ENCODE measurements around the gene RARRES2. TPM values are rescaled to one million over a fixed set of nuclear protein-coding genes. Genes with fewer than 3 reads are reported as not detected.

Gene RARRES2
- total RNA-seq, 1 donor from 2014 or later = 19.4 TPM

DNA sequence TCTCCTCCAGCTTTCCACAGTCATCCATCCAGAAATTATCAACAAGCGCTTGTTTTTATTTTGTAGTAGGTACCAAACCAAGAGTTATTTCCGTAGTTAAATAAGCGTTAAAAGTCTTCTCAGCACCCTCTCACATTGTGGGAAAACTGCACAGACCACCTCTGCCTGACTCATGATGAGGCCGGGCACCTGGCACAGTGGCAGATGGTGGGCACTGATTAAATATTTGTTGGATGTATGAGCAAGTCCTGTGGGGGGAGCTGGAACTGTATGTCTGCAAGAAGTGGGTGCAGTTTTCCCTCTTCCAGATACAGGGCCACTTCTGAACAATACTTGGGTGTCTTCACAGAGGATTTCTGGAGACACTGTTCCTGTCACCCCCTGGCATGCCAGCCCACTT is 21.9 kb upstream of the RARRES2 start:
- Histone ChIP-seq H4K20me1 (ENCODE audit: insufficient read depth, low read length) (no peaks in the 10 kb centered on the region), H3K79me2 (ENCODE audit: insufficient read depth, low read length) (no peaks in the 10 kb centered on the region), H3K9me3 (ENCODE audit: insufficient read depth, low read depth, low read length) (no peaks in the 10 kb centered on the region), H3K4me3 (ENCODE audit: insufficient read depth, low read depth, low read length) (no peak overlapping the region), H3K27me3 (ENCODE audit: insufficient read depth, low read length) (no peaks in the 10 kb centered on the region), H3K27ac (ENCODE audit: low read depth, low read length) (no peak overlapping the region), H2AFZ (ENCODE audit: low read depth, low read length) (no peak overlapping the region), H3K9ac (ENCODE audit: low read length) (no peak overlapping the region), H3K4me1 (ENCODE audit: insufficient read depth, low read length) (peaks cover 5% of the 10 kb centered on the region), H3K4me2 (ENCODE audit: low read length) (no peak overlapping the region), H3K36me3 (ENCODE audit: insufficient read depth, low read length) (no peaks in the 10 kb centered on the region)
- H3K4me3 Mint-ChIP-seq (ENCODE audit: unreplicated experiment) = no peak overlapping the region
- TF ChIP-seq EZH2 (IDR thresholded peaks at IDR 0.05; ENCODE audit: insufficient read depth, low read length) = no peak
- no peak for TF ChIP-seq CTCF (IDR thresholded peaks at IDR 0.05; ENCODE audit: insufficient read depth, low read depth, low read length)
- no peaks in the 10 kb centered on the region for H3K36me3 Mint-ChIP-seq (ENCODE audit: low read depth, unreplicated experiment)
- peaks cover 3% of the 10 kb centered on the region for H3K27me3 Mint-ChIP-seq (ENCODE audit: low read depth, unreplicated experiment)
- DNase-seq (ENCODE audit: low read depth) (no peak), FAIRE-seq (no peak)
- H3K9me3 Mint-ChIP-seq (ENCODE audit: unreplicated experiment) = no peaks in the 10 kb centered on the region
- H3K4me1 Mint-ChIP-seq (ENCODE audit: low read depth, unreplicated experiment) = peaks cover 9% of the 10 kb centered on the region
- no peak overlapping the region for H3K27ac Mint-ChIP-seq (ENCODE audit: unreplicated experiment)

- no peak overlapping the region for H3K27ac ChIP-seq (ENCODE audit: low read depth, low read length)
- no peak overlapping the region for H2AFZ ChIP-seq (ENCODE audit: low read depth, low read length)
- H3K9ac ChIP-seq (ENCODE audit: low read length) = no peak overlapping the region
- no peaks in the 10 kb centered on the region for H4K20me1 ChIP-seq (ENCODE audit: insufficient read depth, low read length)
- no peak overlapping the region for H3K4me3 ChIP-seq (ENCODE audit: insufficient read depth, low read depth, low read length)
- H3K4me3 Mint-ChIP-seq (ENCODE audit: unreplicated experiment) = no peak overlapping the region
- no peaks in the 10 kb centered on the region for H3K9me3 Mint-ChIP-seq (ENCODE audit: unreplicated experiment)
- H3K4me1 ChIP-seq (ENCODE audit: insufficient read depth, low read length) = peaks cover 2% of the 10 kb centered on the region
- peaks cover 9% of the 10 kb centered on the region for H3K4me1 Mint-ChIP-seq (ENCODE audit: low read depth, unreplicated experiment)
- no peaks in the 10 kb centered on the region for H3K9me3 ChIP-seq (ENCODE audit: insufficient read depth, low read depth, low read length)
- TF ChIP-seq CTCF (IDR thresholded peaks at IDR 0.05; ENCODE audit: insufficient read depth, low read depth, low read length) (no peak), EZH2 (IDR thresholded peaks at IDR 0.05; ENCODE audit: insufficient read depth, low read length) (no peak)
- no peaks in the 10 kb centered on the region for H3K36me3 ChIP-seq (ENCODE audit: insufficient read depth, low read length)
- H3K36me3 Mint-ChIP-seq (ENCODE audit: low read depth, unreplicated experiment) = no peaks in the 10 kb centered on the region
- DNase-seq (ENCODE audit: low read depth) (no peak), FAIRE-seq (no peak)
- no peaks in the 10 kb centered on the region for H3K27me3 ChIP-seq (ENCODE audit: insufficient read depth, low read length)
- no peak overlapping the region for H3K4me2 ChIP-seq (ENCODE audit: low read length)
- no peaks in the 10 kb centered on the region for H3K79me2 ChIP-seq (ENCODE audit: insufficient read depth, low read length)
- H3K27ac Mint-ChIP-seq (ENCODE audit: unreplicated experiment) = no peak overlapping the region
- H3K27me3 Mint-ChIP-seq (ENCODE audit: low read depth, unreplicated experiment) = peaks cover 3% of the 10 kb centered on the region
Observed at GRCh38 chr7:150361807-150362621, 20.6 kb upstream of the RARRES2 start.

DNA sequence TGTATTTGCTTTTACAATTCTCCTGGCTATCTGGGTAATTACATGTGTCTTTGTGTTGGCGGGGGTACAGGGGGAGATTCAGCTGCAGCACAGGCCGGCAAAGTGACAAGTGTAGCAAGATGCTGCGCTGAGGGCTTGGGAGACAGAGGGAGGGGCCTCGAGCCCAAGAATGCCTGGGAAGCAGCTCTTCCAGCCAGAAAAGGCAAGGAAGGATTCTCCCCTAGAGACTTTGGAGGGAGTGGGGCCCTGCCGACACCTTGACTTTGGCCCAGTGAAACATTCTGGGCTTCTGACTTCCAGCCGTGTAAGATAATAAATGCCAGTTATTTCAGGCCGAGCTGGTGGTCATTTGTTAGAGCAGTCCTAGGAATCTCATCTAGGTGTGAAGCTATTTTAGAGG is 20.0 kb upstream of the RARRES2 start:
- no peak for FAIRE-seq
- H3K4me1 Mint-ChIP-seq (ENCODE audit: low read depth, unreplicated experiment) = peaks cover 9% of the 10 kb centered on the region

More for the DNA sequence above, 20.0 kb upstream of the RARRES2 start:
- H3K36me3 Mint-ChIP-seq (ENCODE audit: low read depth, unreplicated experiment) = no peaks in the 10 kb centered on the region
- Histone ChIP-seq H3K79me2 (ENCODE audit: insufficient read depth, low read length) (no peaks in the 10 kb centered on the region), H3K9ac (ENCODE audit: low read length) (no peak overlapping the region), H3K27me3 (ENCODE audit: insufficient read depth, low read length) (no peaks in the 10 kb centered on the region), H3K4me2 (ENCODE audit: low read length) (no peak overlapping the region), H4K20me1 (ENCODE audit: insufficient read depth, low read length) (no peaks in the 10 kb centered on the region), H3K9me3 (ENCODE audit: insufficient read depth, low read depth, low read length) (no peaks in the 10 kb centered on the region), H3K4me1 (ENCODE audit: insufficient read depth, low read length) (peaks cover 2% of the 10 kb centered on the region), H3K4me3 (ENCODE audit: insufficient read depth, low read depth, low read length) (no peak overlapping the region), H3K27ac (ENCODE audit: low read depth, low read length) (no peak overlapping the region), H2AFZ (ENCODE audit: low read depth, low read length) (no peak overlapping the region), H3K36me3 (ENCODE audit: insufficient read depth, low read length) (no peaks in the 10 kb centered on the region)
- H3K27ac Mint-ChIP-seq (ENCODE audit: unreplicated experiment) = no peak overlapping the region
- no peaks in the 10 kb centered on the region for H3K9me3 Mint-ChIP-seq (ENCODE audit: unreplicated experiment)
- TF ChIP-seq CTCF (IDR thresholded peaks at IDR 0.05; ENCODE audit: insufficient read depth, low read depth, low read length) = no peak
- no peak for TF ChIP-seq EZH2 (IDR thresholded peaks at IDR 0.05; ENCODE audit: insufficient read depth, low read length)
- H3K4me3 Mint-ChIP-seq (ENCODE audit: unreplicated experiment) = no peak overlapping the region
- DNase-seq (ENCODE audit: low read depth) = no peak
- peaks cover 3% of the 10 kb centered on the region for H3K27me3 Mint-ChIP-seq (ENCODE audit: low read depth, unreplicated experiment)
